Kidney epithelial cell (primary cell): ENCODE results near the gene LDLRAD4. TPM values are rescaled to one million over a fixed set of nuclear protein-coding genes. Genes with fewer than 3 reads are reported as not detected.

Experiments
- DNase-seq: peaks from one replicate; pipeline ENCODE4 v3.0.0-alpha.2; 2010; ENCODE audit warnings: low read depth
- H3K27me3 ChIP-seq: 2 replicates; pipeline ENCODE4 v1.6.0; 2011; ENCODE audit warnings: low read length; ENCODE audit not compliant: control insufficient read depth, insufficient read depth
- H3K36me3 ChIP-seq: 2 replicates; pipeline ENCODE4 v1.5.1; 2011; ENCODE audit warnings: low read length; ENCODE audit not compliant: control insufficient read depth, insufficient read depth
- H3K4me3 ChIP-seq: 2 replicates; pipeline ENCODE4 v1.5.1; 2011; ENCODE audit warnings: low read depth, mild to moderate bottlenecking, control low read depth, low read length
- CTCF ChIP-seq: IDR thresholded peaks from 2 replicates; pipeline ENCODE4 v1.5.1; 2011; ENCODE audit warnings: mild to moderate bottlenecking, moderate library complexity, low read length, control low read depth, inconsistent platforms; ENCODE audit not compliant: insufficient read depth, poor library complexity, severe bottlenecking
- total RNA-seq: library from RNA; depleted of rRNA; stranded (reverse); fragments of >200 nt; gene quantifications from 2 replicates; pipeline ENCODE4 v1.2.3, GENCODE V29; 2015

The LDLRAD4 gene
- total RNA-seq, 1 donor from 2014 or later, result 5.8 TPM

- Histone ChIP-seq H3K27me3 (no peaks in the 10 kb centered on the region), H3K4me3 (no peak overlapping the region), H3K36me3 (no peaks in the 10 kb centered on the region)
- DNase-seq, result no peak
- TF ChIP-seq CTCF, result no peak
Observed at GRCh38 chr18:13427354-13427753, 208.8 kb downstream of the LDLRAD4 start.

GRCh38 chr18:13428319-13428718 is 209.8 kb downstream of the LDLRAD4 start:
- Histone ChIP-seq H3K4me3 (no peak overlapping the region), H3K36me3 (no peaks in the 10 kb centered on the region), H3K27me3 (no peaks in the 10 kb centered on the region)
- no peak for DNase-seq
- TF ChIP-seq CTCF, result no peak

- no peaks in the 10 kb centered on the region for H3K27me3 ChIP-seq
- no peak overlapping the region for H3K4me3 ChIP-seq
- no peak for TF ChIP-seq CTCF
- DNase-seq, result no peak
- no peaks in the 10 kb centered on the region for H3K36me3 ChIP-seq
Observed at GRCh38 chr18:13429016-13429415, 210.5 kb downstream of the LDLRAD4 start.

- DNase-seq, result no peak
- no peak for TF ChIP-seq CTCF
- H3K27me3 ChIP-seq, result no peaks in the 10 kb centered on the region
Observed at GRCh38 chr18:13429884-13430510, 211.4 kb downstream of the LDLRAD4 start.

GRCh38 chr18:13430663-13431062 is 212.1 kb downstream of the LDLRAD4 start:
- H3K27me3 ChIP-seq, result no peaks in the 10 kb centered on the region
- no peaks in the 10 kb centered on the region for H3K36me3 ChIP-seq
- DNase-seq, result no peak
- no peak overlapping the region for H3K4me3 ChIP-seq
- TF ChIP-seq CTCF, result no peak

More at GRCh38 chr18:13429884-13430510, 211.4 kb downstream of the LDLRAD4 start:
- Histone ChIP-seq H3K4me3 (no peak overlapping the region), H3K36me3 (no peaks in the 10 kb centered on the region)

GRCh38 chr18:13431886-13432285 is 213.3 kb downstream of the LDLRAD4 start:
- no peaks in the 10 kb centered on the region for H3K27me3 ChIP-seq
- no peak overlapping the region for H3K4me3 ChIP-seq
- no peak for DNase-seq
- TF ChIP-seq CTCF, result no peak
- H3K36me3 ChIP-seq, result no peaks in the 10 kb centered on the region
